Activated B cell treated with CpG ODN at 0.5 μM for 24 hours (primary cell): ENCODE data around the gene FES. TPM values are rescaled to one million over a fixed set of nuclear protein-coding genes. Genes with fewer than 3 reads are reported as not detected.
A peak's percentile ranks its signal among the peaks of the same experiment; 100 is the strongest.
"Not testable (repeated sequence)": the region's sequence is repeated elsewhere in the genome, so short reads cannot be mapped to it uniquely, and the experiment has no call there.

Experiments
- ATAC-seq: fragments of 200-7000 bp; cut with Tn5 transposase; one replicate; pipeline ENCODE4 v1.10.0; 2021; ENCODE audit warnings: low read depth, mild to moderate bottlenecking, moderate library complexity
- CTCF ChIA-PET: fragments of 350-600 bp; sonication (Branson Sonifier 250); formaldehyde crosslinking; loops from one replicate; lab custom pipeline; 2021; ENCODE audit warnings: antibody characterized with exemption; lab: Charles Lee
- POLR2A ChIA-PET: fragments of 350-600 bp; sonication (Branson Sonifier 250); formaldehyde crosslinking; loops from one replicate; lab custom pipeline; 2021; ENCODE audit warnings: antibody characterized with exemption; lab: Charles Lee
- DNase-seq: peaks from one replicate; pipeline ENCODE4 v3.0.0; 2022
- H3K27ac Mint-ChIP-seq: one replicate; pipeline ENCODE4 v1.8.0; 2020; ENCODE audit warnings: mixed read lengths
- H3K27me3 Mint-ChIP-seq: one replicate; pipeline ENCODE4 v1.8.0; 2021; ENCODE audit warnings: mixed read lengths
- H3K36me3 Mint-ChIP-seq: one replicate; pipeline ENCODE4 v1.8.0; 2021; ENCODE audit warnings: low read depth, mixed read lengths
- H3K4me1 Mint-ChIP-seq: one replicate; pipeline ENCODE4 v1.8.0; 2021; ENCODE audit warnings: mixed read lengths
- H3K4me3 Mint-ChIP-seq: one replicate; pipeline ENCODE4 v1.8.0; 2020; ENCODE audit warnings: mild to moderate bottlenecking, mixed read lengths
- H3K9me3 Mint-ChIP-seq: one replicate; pipeline ENCODE4 v1.8.0; 2020; ENCODE audit warnings: mixed read lengths
- intact Hi-C: fragments of 100-400 bp; cut with micrococcal nuclease; formaldehyde crosslinking; loops from one replicate; pipeline ENCODE4 v1.15.1; 2024
- total RNA-seq: library from RNA; stranded (reverse); gene quantifications from 2 replicates; pipeline ENCODE4 v1.2.3, GENCODE V29; 2022
- TF ChIP-seq, protein P1 (sequence below): fragments of 200-600 bp; IDR thresholded peaks from one replicate; pipeline ENCODE4 v1.8.0; 2022; ENCODE audit warnings: antibody characterized with exemption, mild to moderate bottlenecking

FES gene
- total RNA-seq, 1 donor from 2014 or later, result 27.4 TPM

DNA sequence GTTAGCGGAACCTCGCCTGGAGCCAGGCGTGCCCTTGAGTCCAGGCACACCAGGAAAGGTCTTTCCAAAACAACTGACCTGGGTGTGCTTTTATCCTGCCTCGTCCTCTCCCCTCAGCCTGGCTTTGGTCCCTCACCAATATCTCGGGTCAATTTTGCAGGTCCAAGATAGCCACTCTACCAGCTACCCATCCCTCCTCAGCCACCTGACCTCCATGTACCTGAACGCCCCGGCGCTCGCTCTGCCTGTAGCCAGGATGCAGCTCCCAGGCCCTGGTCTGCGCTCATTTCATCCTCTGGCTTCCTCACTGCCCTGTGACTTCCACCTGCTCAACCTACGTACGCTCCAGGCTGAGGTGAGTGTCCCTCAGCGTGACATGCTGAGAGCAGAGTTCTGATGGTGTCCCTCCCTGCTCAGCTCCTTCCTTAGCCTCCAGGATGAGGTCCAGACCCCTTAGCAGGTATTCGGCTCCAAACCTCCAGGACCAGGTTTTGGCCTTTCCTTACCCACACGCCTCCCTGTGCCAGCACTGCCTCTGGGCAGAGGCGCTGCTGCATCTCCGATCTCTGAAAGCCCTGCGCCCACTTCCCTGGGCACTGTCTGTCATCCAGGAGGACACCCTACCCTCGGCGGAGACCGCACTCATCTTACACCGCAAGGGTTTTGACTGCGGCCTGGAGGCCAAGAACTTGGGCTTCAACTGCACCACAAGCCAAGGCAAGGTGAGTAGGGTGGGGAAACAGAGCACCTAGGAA, 33.9 kb downstream of the FES start:
- no peaks in the 10 kb centered on the region for H3K27me3 Mint-ChIP-seq
- ChIA-PET CTCF (interaction anchor here (1.2 kb wide), 1 partner anchor 13 kb away, joined by 3 read pairs; no protein-coding TSS in a partner anchor), POLR2A (interaction anchor here (0.6 to 1.0 kb wide), 3 partner anchors 9 to 15 kb away, joined by 3 to 4 read pairs (median 3); partner anchors contain the start of gene MAN2A2)
- intact Hi-C loops, result no loop called here
- peaks cover 10% of the 10 kb centered on the region for H3K4me1 Mint-ChIP-seq
- no peaks in the 10 kb centered on the region for H3K9me3 Mint-ChIP-seq
- no peak for ATAC-seq
- no peak overlapping the region for H3K4me3 Mint-ChIP-seq
- DNase-seq, result no peak
- TF ChIP-seq, protein P1, sequence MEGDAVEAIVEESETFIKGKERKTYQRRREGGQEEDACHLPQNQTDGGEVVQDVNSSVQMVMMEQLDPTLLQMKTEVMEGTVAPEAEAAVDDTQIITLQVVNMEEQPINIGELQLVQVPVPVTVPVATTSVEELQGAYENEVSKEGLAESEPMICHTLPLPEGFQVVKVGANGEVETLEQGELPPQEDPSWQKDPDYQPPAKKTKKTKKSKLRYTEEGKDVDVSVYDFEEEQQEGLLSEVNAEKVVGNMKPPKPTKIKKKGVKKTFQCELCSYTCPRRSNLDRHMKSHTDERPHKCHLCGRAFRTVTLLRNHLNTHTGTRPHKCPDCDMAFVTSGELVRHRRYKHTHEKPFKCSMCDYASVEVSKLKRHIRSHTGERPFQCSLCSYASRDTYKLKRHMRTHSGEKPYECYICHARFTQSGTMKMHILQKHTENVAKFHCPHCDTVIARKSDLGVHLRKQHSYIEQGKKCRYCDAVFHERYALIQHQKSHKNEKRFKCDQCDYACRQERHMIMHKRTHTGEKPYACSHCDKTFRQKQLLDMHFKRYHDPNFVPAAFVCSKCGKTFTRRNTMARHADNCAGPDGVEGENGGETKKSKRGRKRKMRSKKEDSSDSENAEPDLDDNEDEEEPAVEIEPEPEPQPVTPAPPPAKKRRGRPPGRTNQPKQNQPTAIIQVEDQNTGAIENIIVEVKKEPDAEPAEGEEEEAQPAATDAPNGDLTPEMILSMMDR, result no peak
- no peak overlapping the region for H3K27ac Mint-ChIP-seq
- H3K36me3 Mint-ChIP-seq, result peaks cover 80% of the 10 kb centered on the region

- Mint-ChIP-seq H3K36me3 (peaks cover 74% of the 10 kb centered on the region), H3K27ac (no peak overlapping the region)
- CTCF ChIA-PET, result no interaction called here
Observed at GRCh38 chr15:90918835-90919234, 34.5 kb downstream of the FES start.

GRCh38 chr15:90921887-90922286, 37.6 kb downstream of the FES start:
- H3K9me3 Mint-ChIP-seq, result no peaks in the 10 kb centered on the region
- no peak for ATAC-seq
- TF ChIP-seq, protein P1, result no peak
- no peaks in the 10 kb centered on the region for H3K27me3 Mint-ChIP-seq
- H3K4me1 Mint-ChIP-seq, result peaks cover 7% of the 10 kb centered on the region
- intact Hi-C loops, result no loop called here
- DNase-seq, result no peak
- peaks cover 45% of the 10 kb centered on the region for H3K36me3 Mint-ChIP-seq
- ChIA-PET POLR2A (interaction anchor here (0.6 to 1.2 kb wide), 4 partner anchors 13 to 175 kb away, joined by 3 to 6 read pairs (median 4); partner anchors contain the start of genes MAN2A2 and UNC45A), CTCF (interaction anchor here (1.9 kb wide), 1 partner anchor 11 kb away, joined by 12 read pairs; the partner anchor contains the start of gene HDDC3)
- no peak overlapping the region for H3K27ac Mint-ChIP-seq
- H3K4me3 Mint-ChIP-seq, result no peak overlapping the region

More at GRCh38 chr15:90918835-90919234, 34.5 kb downstream of the FES start:
- POLR2A ChIA-PET, result interaction anchor here (1.0 kb wide), 1 partner anchor 16 kb away, joined by 4 read pairs; the partner anchor contains the start of gene MAN2A2
- no peaks in the 10 kb centered on the region for H3K9me3 Mint-ChIP-seq
- TF ChIP-seq, protein P1, result no peak
- H3K27me3 Mint-ChIP-seq, result no peaks in the 10 kb centered on the region
- ATAC-seq (no peak), DNase-seq (no peak)
- intact Hi-C loops, result no loop called here
- H3K4me1 Mint-ChIP-seq, result peaks cover 10% of the 10 kb centered on the region
- H3K4me3 Mint-ChIP-seq, result no peak overlapping the region

DNA sequence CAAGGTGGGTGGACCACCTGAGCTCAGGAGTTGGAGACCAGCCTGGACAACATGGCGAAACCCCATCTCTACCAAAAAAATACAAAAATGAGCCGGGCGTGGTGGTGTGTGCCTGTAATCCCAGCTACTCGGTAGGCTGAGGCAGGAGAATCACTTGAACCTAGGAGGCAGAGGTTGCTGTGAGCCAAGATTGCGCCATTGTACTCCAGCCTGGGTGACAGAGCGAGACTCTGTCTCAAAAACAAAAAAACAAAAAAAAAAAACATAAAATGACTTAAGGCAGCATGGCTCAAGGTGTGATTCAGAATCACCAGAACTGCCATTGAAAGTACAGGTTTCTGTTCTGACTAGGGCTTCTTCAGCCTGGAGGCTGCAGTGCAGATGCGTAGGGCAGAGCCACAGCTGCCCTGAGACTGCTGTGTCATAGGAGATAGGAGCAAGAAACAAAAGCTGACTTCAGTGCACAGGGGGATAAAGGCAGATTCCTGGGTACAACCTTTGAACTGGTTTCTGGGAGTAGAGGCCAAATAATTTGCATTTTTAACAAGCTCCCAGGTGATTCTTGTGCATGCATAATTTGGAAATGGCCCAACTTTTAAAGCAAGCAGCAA, 38.5 kb downstream of the FES start:
- ChIA-PET CTCF (interaction anchor here (1.9 kb wide), 1 partner anchor 10 kb away, joined by 12 read pairs; the partner anchor contains the start of gene HDDC3), POLR2A (interaction anchor here (0.6 to 2.1 kb wide), 3 partner anchors 9 to 176 kb away, joined by 3 to 8 read pairs (median 5); partner anchors contain the start of gene HDDC3)
- H3K9me3 Mint-ChIP-seq, ATAC-seq, H3K27ac Mint-ChIP-seq, H3K4me3 Mint-ChIP-seq, intact Hi-C loops, H3K27me3 Mint-ChIP-seq, DNase-seq, H3K4me1 Mint-ChIP-seq: not testable (repeated sequence)
- peaks cover 37% of the 10 kb centered on the region for H3K36me3 Mint-ChIP-seq

DNA sequence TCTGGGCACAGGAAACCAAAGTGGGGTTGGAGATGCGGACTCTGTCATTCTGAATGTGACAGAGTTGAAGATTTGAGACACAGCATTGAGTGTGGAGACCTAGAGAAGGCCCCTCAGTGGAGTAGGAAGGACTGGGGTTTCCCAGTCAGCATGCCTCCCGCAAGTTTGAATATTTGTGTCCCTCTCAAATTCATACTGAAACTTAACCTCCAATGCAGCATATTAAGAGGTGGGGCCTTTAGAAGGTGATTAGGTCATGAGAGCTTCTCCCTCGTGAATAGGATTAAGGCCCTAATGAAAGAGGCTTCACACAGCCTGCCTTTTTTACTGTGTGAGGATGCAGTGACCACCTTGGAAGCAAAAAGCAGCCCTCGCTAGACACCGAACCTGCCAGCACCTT, 40.1 kb downstream of the FES start:
- no peak overlapping the region for H3K4me3 Mint-ChIP-seq
- ChIA-PET CTCF (no interaction called here), POLR2A (interaction anchor here (1.8 to 2.1 kb wide), 2 partner anchors 8 to 21 kb away, joined by 7 to 8 read pairs; partner anchors contain the start of genes HDDC3 and MAN2A2)
- no peaks in the 10 kb centered on the region for H3K27me3 Mint-ChIP-seq
- peaks cover 12% of the 10 kb centered on the region for H3K4me1 Mint-ChIP-seq
- DNase-seq, result no peak
- H3K9me3 Mint-ChIP-seq, result no peaks in the 10 kb centered on the region
- peaks cover 23% of the 10 kb centered on the region for H3K36me3 Mint-ChIP-seq
- intact Hi-C loops, result no loop called here
- H3K27ac Mint-ChIP-seq, result peak overlapping the region; percentile 30
- ATAC-seq, result peak; percentile 83
- TF ChIP-seq, protein P1, result no peak

DNA sequence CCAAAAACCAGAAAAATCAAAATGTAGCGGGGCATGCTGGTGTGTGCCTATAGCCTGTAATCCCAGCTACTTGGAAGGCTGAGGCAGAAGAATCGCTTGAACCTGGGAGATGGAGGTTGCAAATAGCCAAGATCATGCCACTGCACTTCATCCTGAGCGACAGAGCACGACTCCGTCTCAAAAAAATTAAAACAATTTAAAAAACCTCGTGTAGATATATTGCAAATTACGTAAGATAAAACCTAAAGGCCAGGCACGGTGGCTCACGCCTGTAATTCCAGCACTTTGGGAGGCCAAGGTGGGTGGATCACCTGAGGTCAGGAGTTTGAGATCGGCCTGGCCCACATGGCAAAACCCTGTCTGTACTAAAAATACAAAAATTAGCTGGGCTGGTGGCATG, 42.5 kb downstream of the FES start:
- H3K4me3 Mint-ChIP-seq, CTCF ChIA-PET, DNase-seq, intact Hi-C loops, ATAC-seq, H3K9me3 Mint-ChIP-seq, H3K27me3 Mint-ChIP-seq, H3K36me3 Mint-ChIP-seq, H3K27ac Mint-ChIP-seq: not testable (repeated sequence)
- POLR2A ChIA-PET, result interaction anchor here (1.0 to 1.2 kb wide), 2 partner anchors 8 to 24 kb away, joined by 3 read pairs; partner anchors contain the start of genes MAN2A2 and UNC45A
- H3K4me1 Mint-ChIP-seq, result peaks cover 34% of the 10 kb centered on the region

GRCh38 chr15:90928106-90928505, 43.8 kb downstream of the FES start:
- DNase-seq, CTCF ChIA-PET, H3K4me3 Mint-ChIP-seq, H3K36me3 Mint-ChIP-seq, ATAC-seq, intact Hi-C loops, H3K9me3 Mint-ChIP-seq, H3K27me3 Mint-ChIP-seq, H3K27ac Mint-ChIP-seq: not testable (repeated sequence)
- peaks cover 40% of the 10 kb centered on the region for H3K4me1 Mint-ChIP-seq
- POLR2A ChIA-PET, result interaction anchor here (0.7 to 8.7 kb wide), 2 partner anchors 27 to 246 kb away, joined by 16 to 213 read pairs; partner anchors contain the start of gene MAN2A2
